SK-N-MC (cell line): ENCODE results near the gene SUSD4.

Source experiments
- EZH2 ChIP-seq: fragments of 200-600 bp; sonication (generic); IDR thresholded peaks from one replicate; pipeline ENCODE4 v1.6.1; 2017; ENCODE audit warnings: antibody characterized with exemption
- FOXP2 ChIP-seq: optimal IDR thresholded peaks from 2 replicates; pipeline ENCODE3; 2011; ENCODE audit warnings: mild to moderate bottlenecking, moderate library complexity; ENCODE audit not compliant: insufficient read depth; ENCODE audit errors: extremely low read length, control extremely low read depth

GRCh38 chr1:223394706-223395105, 30.7 kb upstream of the SUSD4 start:
- TF ChIP-seq EZH2 (no peak), FOXP2 (no peak)
